BJ (cell line): Measurements from ENCODE around the gene H3-3A. TPM values are rescaled to one million over a fixed set of nuclear protein-coding genes. Genes with fewer than 3 reads are reported as not detected.

ENCODE experiments used
- CTCF ChIA-PET: fragments of 350-600 bp; formaldehyde crosslinking; extraction: SDS; loops from one replicate; lab custom pipeline; 2021; ENCODE audit warnings: antibody characterized with exemption, inconsistent platforms; lab: Yijun Ruan, JAX
- POLR2A ChIA-PET: fragments of 300-600 bp; sonication (Branson Sonifier 250); formaldehyde crosslinking; extraction: SDS; loops from one replicate; lab custom pipeline; 2021; ENCODE audit warnings: antibody characterized with exemption; lab: Charles Lee
- DNase-seq: peaks from one replicate; pipeline ENCODE4 v3.0.0-alpha.2; 2011; ENCODE audit warnings: low read depth
- H3K27me3 ChIP-seq: 2 replicates; pipeline ENCODE4 v1.6.0; 2011; ENCODE audit warnings: low read length; ENCODE audit not compliant: control insufficient read depth, insufficient read depth
- H3K36me3 ChIP-seq: 2 replicates; pipeline ENCODE4 v1.5.1; 2011; ENCODE audit warnings: low read length; ENCODE audit not compliant: control insufficient read depth, insufficient read depth
- H3K4me3 ChIP-seq: 2 replicates; pipeline ENCODE4 v1.5.1; 2011; ENCODE audit warnings: low read depth, mild to moderate bottlenecking, control low read depth, low read length
- CTCF ChIP-seq: IDR thresholded peaks from 2 replicates; pipeline ENCODE4 v1.5.1; 2011; ENCODE audit warnings: low read depth, mild to moderate bottlenecking, control low read depth, inconsistent platforms, low read length, moderate library complexity; ENCODE audit not compliant: insufficient read depth
- polyA plus RNA-seq: library from polyadenylated mRNA; depleted of rRNA; stranded (reverse); fragments of >200 nt; gene quantifications from 2 replicates; pipeline ENCODE4 v1.2.3, GENCODE V29; 2011

Gene H3-3A
- polyA plus RNA-seq, 1 experiment = 164 TPM

- H3K4me3 ChIP-seq = no peak overlapping the region
- H3K27me3 ChIP-seq = peaks cover 2% of the 10 kb centered on the region; the same call in 1 of the 2 replicates
- no peak for DNase-seq
- no peaks in the 10 kb centered on the region for H3K36me3 ChIP-seq
- TF ChIP-seq CTCF = no peak
- CTCF ChIA-PET = interaction anchor here (1.4 to 3.9 kb wide), 2 partner anchors 9 to 52 kb away, joined by 5 to 25 read pairs; no protein-coding TSS in a partner anchor
- POLR2A ChIA-PET = no interaction called here
Measured at GRCh38 chr1:226116673-226117072, 54.2 kb downstream of the H3-3A start.

DNA sequence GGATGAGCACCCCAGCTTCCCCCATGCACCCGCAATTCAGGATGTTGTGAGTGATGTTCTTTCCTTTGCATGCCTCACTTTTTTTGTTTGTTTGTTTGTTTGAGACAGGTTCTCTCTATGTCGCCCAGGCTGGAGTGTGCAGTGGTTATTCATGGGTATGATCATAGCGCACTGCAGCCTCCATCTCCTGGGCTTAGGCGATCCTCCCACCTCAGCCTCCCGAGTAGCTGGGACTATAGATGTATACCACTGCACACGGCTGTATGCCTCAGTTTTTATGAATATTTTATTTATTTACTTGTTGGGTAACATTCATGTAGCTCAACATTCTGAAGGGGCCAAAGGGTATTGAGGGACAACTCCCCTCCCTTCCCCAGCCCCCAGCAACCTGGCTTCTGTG is 54.8 kb downstream of the H3-3A start:
- DNase-seq = no peak
- POLR2A ChIA-PET = no interaction called here
- no peaks in the 10 kb centered on the region for H3K36me3 ChIP-seq

GRCh38 chr1:226118357-226118756 is 55.8 kb downstream of the H3-3A start:
- peaks cover 2% of the 10 kb centered on the region; the same call in 1 of the 2 replicates for H3K27me3 ChIP-seq
- H3K36me3 ChIP-seq = no peaks in the 10 kb centered on the region
- ChIA-PET CTCF (interaction anchor here (2.0 to 3.9 kb wide), 2 partner anchors 53 to 79 kb away, joined by 4 to 25 read pairs; no protein-coding TSS in a partner anchor), POLR2A (no interaction called here)
- no peak overlapping the region for H3K4me3 ChIP-seq
- no peak for TF ChIP-seq CTCF
- no peak for DNase-seq

More for the DNA sequence above, 54.8 kb downstream of the H3-3A start:
- TF ChIP-seq CTCF = no peak
- CTCF ChIA-PET = interaction anchor here (0.8 to 3.9 kb wide), 2 partner anchors 8 to 52 kb away, joined by 4 to 25 read pairs; no protein-coding TSS in a partner anchor
- Histone ChIP-seq H3K27me3 (peaks cover 2% of the 10 kb centered on the region; the same call in 1 of the 2 replicates), H3K4me3 (no peak overlapping the region)

DNA sequence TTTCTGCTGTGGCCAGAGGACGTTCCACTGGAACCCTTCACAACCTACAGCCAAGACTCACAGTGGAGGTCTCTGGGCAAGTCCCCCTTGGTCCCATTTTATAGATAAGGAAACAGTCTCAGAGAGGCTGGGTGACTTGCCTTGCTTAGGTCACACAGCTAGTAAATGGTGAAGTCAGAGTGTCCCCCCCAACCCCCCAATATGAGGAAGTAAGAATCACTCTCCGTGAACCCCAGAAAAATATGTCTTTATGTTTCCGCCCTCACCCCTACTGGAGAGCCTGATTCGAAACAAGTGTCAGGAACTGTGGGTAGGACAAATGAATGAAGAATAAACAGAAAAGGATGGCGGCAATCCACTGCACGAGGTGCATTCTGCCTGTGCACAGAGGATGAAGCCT is 56.7 kb downstream of the H3-3A start:
- ChIA-PET CTCF (interaction anchor here (1.2 to 3.9 kb wide), 3 partner anchors 9 to 78 kb away, joined by 3 to 25 read pairs (median 4); no protein-coding TSS in a partner anchor), POLR2A (no interaction called here)
- DNase-seq = no peak
- H3K36me3 ChIP-seq = no peaks in the 10 kb centered on the region
- peaks cover 2% of the 10 kb centered on the region; the same call in 1 of the 2 replicates for H3K27me3 ChIP-seq
- no peak overlapping the region for H3K4me3 ChIP-seq
- TF ChIP-seq CTCF = no peak

GRCh38 chr1:226120398-226120797 is 57.9 kb downstream of the H3-3A start:
- POLR2A ChIA-PET = no interaction called here
- no peak for DNase-seq
- Histone ChIP-seq H3K4me3 (no peak overlapping the region), H3K27me3 (peaks cover 2% of the 10 kb centered on the region; the same call in 1 of the 2 replicates), H3K36me3 (no peaks in the 10 kb centered on the region)
- CTCF ChIA-PET = interaction anchor here (0.6 to 1.8 kb wide), 12 partner anchors 11 to 133 kb away, joined by 3 to 25 read pairs (median 6); partner anchors contain the start of gene H3-3A
- TF ChIP-seq CTCF = no peak
